A673 (cell line): ENCODE results near the gene GADD45GIP1. TPM values are rescaled to one million over a fixed set of nuclear protein-coding genes. Genes with fewer than 3 reads are reported as not detected.

Experiments used
- BruUV-seq: library from RNA; stranded (reverse); fragments of 400-500 nt; replicated peaks from 2 replicates; lab custom pipeline; 2021; lab: Mats Ljungman, UMichigan
- CTCF ChIA-PET: fragments of 300-600 bp; sonication (Branson Sonifier 250); formaldehyde crosslinking; loops from one replicate; lab custom pipeline; 2022; ENCODE audit warnings: antibody characterized with exemption; lab: Charles Lee
- POLR2A ChIA-PET: fragments of 300-600 bp; sonication (Branson Sonifier 250); formaldehyde crosslinking; loops from one replicate; lab custom pipeline; 2022; ENCODE audit warnings: antibody characterized with exemption; ENCODE audit not compliant: low non-redundant PET; lab: Charles Lee
- DNase-seq: peaks from one replicate; pipeline ENCODE4 v3.0.0-alpha.2; 2015; ENCODE audit warnings: low spot score
- H3K27ac ChIP-seq: fragments of 200-600 bp; sonication (generic); 2 replicates; pipeline ENCODE4 v1.5.1; 2016; ENCODE audit warnings: mixed run types, low read depth, mild to moderate bottlenecking, mixed read lengths, antibody characterized with exemption, low read length; ENCODE audit not compliant: poor library complexity, severe bottlenecking
- H3K27me3 ChIP-seq: fragments of 200-600 bp; sonication (generic); replicated peaks from 2 replicates; pipeline ENCODE4 v1.6.1; 2017; ENCODE audit warnings: mixed run types, low read depth, mild to moderate bottlenecking, mixed read lengths, antibody characterized with exemption, low read length; ENCODE audit not compliant: insufficient read depth, poor library complexity
- H3K36me3 ChIP-seq: fragments of 200-600 bp; sonication (generic); 2 replicates; pipeline ENCODE4 v1.6.1; 2016; ENCODE audit warnings: mixed run types, mild to moderate bottlenecking, mixed read lengths, antibody characterized with exemption, low read length; ENCODE audit not compliant: insufficient read depth, poor library complexity, severe bottlenecking
- H3K4me1 ChIP-seq: fragments of 200-600 bp; sonication (generic); 2 replicates; pipeline ENCODE4 v1.6.1; 2017; ENCODE audit warnings: mixed run types, mild to moderate bottlenecking, mixed read lengths, antibody characterized with exemption, low read length; ENCODE audit not compliant: insufficient read depth, poor library complexity, severe bottlenecking
- H3K4me3 ChIP-seq: fragments of 200-600 bp; sonication (generic); 2 replicates; pipeline ENCODE4 v1.5.1; 2016; ENCODE audit warnings: low read depth, mixed run types, mild to moderate bottlenecking, mixed read lengths, low read length; ENCODE audit not compliant: poor library complexity, severe bottlenecking
- H3K9me3 ChIP-seq: fragments of 200-600 bp; sonication (generic); 2 replicates; pipeline ENCODE4 v1.6.1; 2016; ENCODE audit warnings: mixed run types, low read depth, mild to moderate bottlenecking, mixed read lengths, antibody characterized with exemption, low read length; ENCODE audit not compliant: poor library complexity, severe bottlenecking
- EZH2 ChIP-seq: fragments of 200-600 bp; sonication (generic); IDR thresholded peaks from 2 replicates; pipeline ENCODE4 v1.6.1; 2017; ENCODE audit warnings: borderline replicate concordance, low read depth, mild to moderate bottlenecking, mixed read lengths, antibody characterized with exemption, low read length; ENCODE audit not compliant: poor library complexity, severe bottlenecking
- intact Hi-C: fragments of 100-400 bp; cut with micrococcal nuclease; formaldehyde crosslinking; loops from one replicate; pipeline ENCODE4 v1.10.0; 2022; ENCODE audit not compliant: unreplicated experiment
- total RNA-seq: library from RNA; stranded (reverse); gene quantifications from 2 replicates; pipeline ENCODE4 v1.2.3, GENCODE V29; 2021
- TF ChIP-seq, protein P1 (sequence below): fragments of 300-800, 200-600 bp; sonication (generic); conservative IDR thresholded peaks from 2 replicates; pipeline ENCODE4 v1.5.1; 2017; ENCODE audit warnings: low read depth, mild to moderate bottlenecking, antibody characterized with exemption, low read length, moderate library complexity, mixed read lengths

Gene GADD45GIP1
- total RNA-seq, 1 experiment from 2014 or later, result 67.5 TPM

DNA sequence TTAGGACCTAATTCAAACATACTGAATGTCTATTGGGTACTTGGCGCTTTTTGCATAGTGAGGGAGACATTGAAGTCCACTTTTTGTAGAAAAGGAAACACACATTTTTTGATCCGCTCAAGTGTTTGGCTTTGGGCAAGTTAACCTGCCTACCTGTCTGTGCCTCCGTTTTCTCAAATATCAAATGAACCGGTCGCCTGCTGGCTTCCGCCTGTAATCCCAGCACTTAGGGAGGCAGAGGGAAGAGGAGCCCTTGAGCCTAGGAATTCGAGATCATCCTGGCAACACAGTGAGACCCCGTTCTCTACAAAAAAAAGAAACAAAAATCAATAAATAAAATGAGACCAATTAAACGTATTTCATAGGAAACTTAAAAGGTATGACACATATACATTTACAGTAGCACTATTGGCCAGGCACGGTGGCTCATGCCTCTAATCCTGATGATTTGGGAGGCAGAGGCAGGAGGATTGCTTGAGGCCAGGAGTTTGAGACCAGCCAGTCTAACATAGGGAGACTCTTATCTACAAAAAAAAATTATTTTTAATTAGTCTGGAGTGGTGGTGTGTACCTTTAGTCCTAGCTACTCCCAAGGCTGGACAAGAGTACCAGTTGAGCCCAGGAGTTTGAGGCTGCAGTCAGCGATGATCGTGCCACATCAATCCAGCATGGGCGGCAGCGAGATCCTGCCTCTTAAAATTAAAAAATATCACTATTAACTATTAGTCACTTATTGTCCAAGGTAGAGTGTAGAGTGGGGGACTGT lies 10.1 kb downstream of the GADD45GIP1 start:
- H3K9me3 ChIP-seq, result no peaks in the 10 kb centered on the region
- TF ChIP-seq, protein P1, sequence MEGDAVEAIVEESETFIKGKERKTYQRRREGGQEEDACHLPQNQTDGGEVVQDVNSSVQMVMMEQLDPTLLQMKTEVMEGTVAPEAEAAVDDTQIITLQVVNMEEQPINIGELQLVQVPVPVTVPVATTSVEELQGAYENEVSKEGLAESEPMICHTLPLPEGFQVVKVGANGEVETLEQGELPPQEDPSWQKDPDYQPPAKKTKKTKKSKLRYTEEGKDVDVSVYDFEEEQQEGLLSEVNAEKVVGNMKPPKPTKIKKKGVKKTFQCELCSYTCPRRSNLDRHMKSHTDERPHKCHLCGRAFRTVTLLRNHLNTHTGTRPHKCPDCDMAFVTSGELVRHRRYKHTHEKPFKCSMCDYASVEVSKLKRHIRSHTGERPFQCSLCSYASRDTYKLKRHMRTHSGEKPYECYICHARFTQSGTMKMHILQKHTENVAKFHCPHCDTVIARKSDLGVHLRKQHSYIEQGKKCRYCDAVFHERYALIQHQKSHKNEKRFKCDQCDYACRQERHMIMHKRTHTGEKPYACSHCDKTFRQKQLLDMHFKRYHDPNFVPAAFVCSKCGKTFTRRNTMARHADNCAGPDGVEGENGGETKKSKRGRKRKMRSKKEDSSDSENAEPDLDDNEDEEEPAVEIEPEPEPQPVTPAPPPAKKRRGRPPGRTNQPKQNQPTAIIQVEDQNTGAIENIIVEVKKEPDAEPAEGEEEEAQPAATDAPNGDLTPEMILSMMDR, result no peak
- TF ChIP-seq EZH2, result no peak
- peaks cover 14% of the 10 kb centered on the region for H3K4me1 ChIP-seq
- no peak for DNase-seq
- ChIA-PET POLR2A (interaction anchor here (0.6 kb wide), 1 partner anchor 71 kb away, joined by 3 read pairs; no protein-coding TSS in a partner anchor), CTCF (interaction anchor here (0.6 to 1.0 kb wide), 2 partner anchors 19 to 21 kb away, joined by 3 to 5 read pairs; no protein-coding TSS in a partner anchor)
- peak overlapping the region; percentile 98 for H3K4me3 ChIP-seq
- peak overlapping the region; percentile 97 for H3K27ac ChIP-seq
- BruUV-seq, result TSS peak; percentile 29
- H3K36me3 ChIP-seq, result peaks cover 83% of the 10 kb centered on the region
- intact Hi-C loops, result no loop called here
- H3K27me3 ChIP-seq, result no peaks in the 10 kb centered on the region

DNA sequence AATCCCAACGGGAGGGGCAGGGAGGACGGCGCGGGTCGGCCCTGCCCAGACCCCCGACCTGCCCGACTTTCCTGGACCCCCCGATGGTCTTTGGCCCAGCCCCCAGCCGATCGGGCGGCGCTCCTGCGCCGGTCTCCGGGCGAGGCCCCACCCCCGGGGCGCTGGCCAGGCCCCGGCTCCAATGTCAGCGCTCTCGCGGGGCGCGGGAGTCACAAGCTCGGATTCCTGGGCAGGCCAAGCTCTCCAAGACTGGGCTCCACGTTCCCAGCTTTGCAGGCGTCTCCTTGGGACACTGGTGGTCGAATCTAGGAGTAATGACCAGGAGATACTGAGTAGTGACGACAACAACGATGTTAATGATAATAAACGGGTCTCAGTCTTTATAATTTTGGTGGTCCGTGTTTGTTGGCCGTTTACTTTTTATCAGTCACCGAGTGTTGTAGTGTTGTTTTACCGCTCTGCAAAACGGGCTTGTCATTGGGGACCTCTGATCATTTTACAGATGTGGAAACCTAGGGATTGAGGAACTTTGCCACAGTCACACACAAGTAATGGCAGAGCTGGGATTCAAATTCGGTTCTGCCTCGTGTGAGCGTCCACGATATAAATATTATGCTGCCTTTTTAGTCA lies 10.8 kb downstream of the GADD45GIP1 start:
- no peaks in the 10 kb centered on the region for H3K9me3 ChIP-seq
- peaks cover 83% of the 10 kb centered on the region for H3K36me3 ChIP-seq
- TF ChIP-seq, protein P1, result no peak
- TF ChIP-seq EZH2, result no peak
- H3K4me3 ChIP-seq, result peak overlapping the region; percentile 98
- POLR2A ChIA-PET, result interaction anchor here (0.6 kb wide), 1 partner anchor 71 kb away, joined by 3 read pairs; no protein-coding TSS in a partner anchor
- no TSS peak for BruUV-seq
- peak overlapping the region; percentile 97 for H3K27ac ChIP-seq
- no peaks in the 10 kb centered on the region for H3K27me3 ChIP-seq
- peaks cover 15% of the 10 kb centered on the region for H3K4me1 ChIP-seq
- peak; percentile 80 for DNase-seq
- intact Hi-C loops, result no loop called here
- CTCF ChIA-PET, result interaction anchor here (1.0 kb wide), 1 partner anchor 19 kb away, joined by 3 read pairs; no protein-coding TSS in a partner anchor

DNA sequence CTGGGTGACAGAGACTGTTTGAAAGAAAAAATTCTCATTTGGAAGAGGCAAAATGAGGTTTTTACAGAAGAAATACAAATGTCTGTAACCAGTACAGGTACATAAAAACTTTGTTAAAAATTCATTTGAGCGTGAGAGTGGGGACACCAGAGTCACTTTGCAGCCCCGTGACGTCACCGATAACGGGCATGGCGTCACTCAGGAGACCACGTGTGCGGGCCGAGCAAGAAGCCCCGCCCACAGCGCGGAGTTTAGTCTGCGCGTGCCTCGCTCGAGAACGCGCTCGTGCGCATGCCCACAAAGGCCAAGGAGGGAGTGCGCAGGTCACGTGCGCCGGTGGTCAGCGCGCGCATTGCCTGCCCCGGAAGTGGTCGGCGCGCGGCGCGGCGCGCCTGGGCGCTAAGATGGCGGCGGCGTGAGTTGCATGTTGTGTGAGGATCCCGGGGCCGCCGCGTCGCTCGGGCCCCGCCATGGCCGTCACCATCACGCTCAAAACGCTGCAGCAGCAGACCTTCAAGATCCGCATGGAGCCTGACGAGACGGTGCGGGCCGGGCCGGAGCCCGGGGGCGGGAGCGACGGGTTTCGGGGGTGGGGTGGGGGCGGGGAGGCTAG lies 11.4 kb downstream of the GADD45GIP1 start, which contains the start of gene RAD23A:
Gene RAD23A, plus strand, starts transcription at position 384 of the 613 bp plus-strand sequence. Its CDS starts 87 bp downstream, at position 471.
- CTCF ChIA-PET, result interaction anchor here (1.0 kb wide), 1 partner anchor 20 kb away, joined by 3 read pairs; no protein-coding TSS in a partner anchor
- no TSS peak for BruUV-seq
- intact Hi-C loops, result no loop called here
- peak; percentile 99 for DNase-seq
- TF ChIP-seq EZH2, result no peak
- TF ChIP-seq, protein P1, result no peak
- peak within 1 kb of the TSS; percentile 98 for H3K4me3 ChIP-seq
- POLR2A ChIA-PET, result no interaction called here
- H3K27ac ChIP-seq, result peak within 1 kb of the TSS; percentile 97
- peaks cover 83% of the 10 kb centered on the region for H3K36me3 ChIP-seq
- H3K27me3 ChIP-seq, result no peaks in the 10 kb centered on the region
- peaks cover 21% of the 10 kb centered on the region for H3K4me1 ChIP-seq
- H3K9me3 ChIP-seq, result no peaks in the 10 kb centered on the region
